Limb (tissue), 2 donors: ENCODE data around the gene PARG.
"Not testable (repeated sequence)": the region's sequence is repeated elsewhere in the genome, so short reads cannot be mapped to it uniquely, and the experiment has no call there.

ENCODE experiments used
- DNase-seq, 2 donors: peaks; one replicate each; pipeline ENCODE4 v3.0.0-alpha.2; 2016; ENCODE audit errors: extremely low spot score in 2 of 2

The PARG gene

GRCh38 chr10:49903829-49904228 is 38.0 kb downstream of the PARG start:
- DNase-seq = not testable (repeated sequence)

- DNase-seq = not testable (repeated sequence)
These were observed 41.4 kb downstream of the PARG start for GRCh38 chr10:49900406-49900805.

GRCh38 chr10:49899999-49900398 is 41.8 kb downstream of the PARG start:
- DNase-seq = not testable (repeated sequence)

- not testable (repeated sequence) for DNase-seq
These were observed 51.8 kb downstream of the PARG start for GRCh38 chr10:49890025-49890424.

GRCh38 chr10:49884739-49885331 is 57.0 kb downstream of the PARG start:
- DNase-seq = not testable (repeated sequence)

- DNase-seq = not testable (repeated sequence)
These were observed 58.0 kb downstream of the PARG start for GRCh38 chr10:49883852-49884251.

- not testable (repeated sequence) for DNase-seq
These were observed 59.5 kb downstream of the PARG start for GRCh38 chr10:49882327-49882726.

- not testable (repeated sequence) for DNase-seq
These were observed 69.1 kb downstream of the PARG start for GRCh38 chr10:49872740-49873139.

- not testable (repeated sequence) for DNase-seq
These were observed 70.4 kb downstream of the PARG start for GRCh38 chr10:49871462-49871861.

- DNase-seq = not testable (repeated sequence)
These were observed 81.9 kb downstream of the PARG start for GRCh38 chr10:49859933-49860332.

GRCh38 chr10:49858697-49859382 is 83.0 kb downstream of the PARG start:
- DNase-seq = not testable (repeated sequence)

- DNase-seq = not testable (repeated sequence)
These were observed 92.3 kb downstream of the PARG start for GRCh38 chr10:49849520-49849919.

GRCh38 chr10:49844775-49845595 is 96.8 kb downstream of the PARG start:
- DNase-seq = no peak

GRCh38 chr10:49842333-49842628 is 99.5 kb downstream of the PARG start:
- not testable (repeated sequence) for DNase-seq

GRCh38 chr10:49841615-49842332 is 100.1 kb downstream of the PARG start:
- no peak for DNase-seq

- DNase-seq = no peak
These were observed 104.1 kb downstream of the PARG start for GRCh38 chr10:49837685-49838084.

- DNase-seq = no peak
These were observed 104.8 kb downstream of the PARG start for GRCh38 chr10:49837051-49837478.

GRCh38 chr10:49834976-49835375 is 106.9 kb downstream of the PARG start:
- no peak for DNase-seq

- no peak for DNase-seq
These were observed 107.6 kb downstream of the PARG start for GRCh38 chr10:49834201-49834600.

- DNase-seq = no peak
These were observed 108.7 kb downstream of the PARG start for GRCh38 chr10:49833168-49833567.

GRCh38 chr10:49831352-49832035 is 110.3 kb downstream of the PARG start:
- no peak for DNase-seq
